ENCODE data around the gene DPY19L2. TPM values are rescaled to one million over a fixed set of nuclear protein-coding genes. Genes with fewer than 3 reads are reported as not detected.
"Not testable (repeated sequence)": the region's sequence is repeated elsewhere in the genome, so short reads cannot be mapped to it uniquely, and the experiment has no call there.

The DPY19L2 gene
- total RNA-seq, 1 donor, result 2.3 TPM

- H3K4me3 ChIP-seq (ENCODE audit: low read depth, low read length); DNase-seq (ENCODE audit: low read depth): not testable (repeated sequence)
Measured at GRCh38 chr12:63577631-63578030, 90.7 kb downstream of the DPY19L2 start.

- DNase-seq (ENCODE audit: low read depth); H3K4me3 ChIP-seq (ENCODE audit: low read depth, low read length): not testable (repeated sequence)
Measured at GRCh38 chr12:63572038-63572437, 96.3 kb downstream of the DPY19L2 start.

- not testable (repeated sequence) for DNase-seq (ENCODE audit: low read depth); H3K4me3 ChIP-seq (ENCODE audit: low read depth, low read length)
Measured at GRCh38 chr12:63558445-63558844, 109.8 kb downstream of the DPY19L2 start.

- not testable (repeated sequence) for H3K4me3 ChIP-seq (ENCODE audit: low read depth, low read length); DNase-seq (ENCODE audit: low read depth)
Measured at GRCh38 chr12:63551397-63551796, 116.9 kb downstream of the DPY19L2 start.

- H3K4me3 ChIP-seq (ENCODE audit: low read depth, low read length); DNase-seq (ENCODE audit: low read depth): not testable (repeated sequence)
Measured at GRCh38 chr12:63549034-63549433, 119.3 kb downstream of the DPY19L2 start.

GRCh38 chr12:63545298-63545916 is 122.9 kb downstream of the DPY19L2 start:
- not testable (repeated sequence) for DNase-seq (ENCODE audit: low read depth)

GRCh38 chr12:63538656-63539055 is 129.6 kb downstream of the DPY19L2 start:
- not testable (repeated sequence) for H3K4me3 ChIP-seq (ENCODE audit: low read depth, low read length); DNase-seq (ENCODE audit: low read depth)

More at GRCh38 chr12:63545298-63545916, 122.9 kb downstream of the DPY19L2 start:
- H3K4me3 ChIP-seq (ENCODE audit: low read depth, low read length), result not testable (repeated sequence)

- not testable (repeated sequence) for H3K4me3 ChIP-seq (ENCODE audit: low read depth, low read length); DNase-seq (ENCODE audit: low read depth)
Measured at GRCh38 chr12:63537838-63538237, 130.5 kb downstream of the DPY19L2 start.

- not testable (repeated sequence) for DNase-seq (ENCODE audit: low read depth); H3K4me3 ChIP-seq (ENCODE audit: low read depth, low read length)
Measured at GRCh38 chr12:63529641-63530040, 138.7 kb downstream of the DPY19L2 start.

GRCh38 chr12:63525831-63526230 is 142.5 kb downstream of the DPY19L2 start:
- no peak for DNase-seq (ENCODE audit: low read depth)
- no peak overlapping the region for H3K4me3 ChIP-seq (ENCODE audit: low read depth, low read length)
- TF ChIP-seq CTCF (IDR thresholded peaks at IDR 0.05; ENCODE audit: insufficient read depth, low read length), result no peak

GRCh38 chr12:63521706-63522105 is 146.6 kb downstream of the DPY19L2 start:
- no peak overlapping the region for H3K4me3 ChIP-seq (ENCODE audit: low read depth, low read length)
- no peak for TF ChIP-seq CTCF (IDR thresholded peaks at IDR 0.05; ENCODE audit: insufficient read depth, low read length)
- DNase-seq (ENCODE audit: low read depth), result no peak

Other genes with a start within 250 kb of the DPY19L2 start
- 22.1 and 22.5 TPM in 2 replicates for gene RXYLT1, start 111.4 kb upstream of the DPY19L2 start, total RNA-seq (ENCODE audit: low replicate concordance)
- 11.9 and 25.8 TPM in 2 replicates for gene SRGAP1, start 176.2 kb upstream of the DPY19L2 start, total RNA-seq (ENCODE audit: low replicate concordance)

Measured in fibroblast of the aortic adventitia (primary cell).